Anterior cingulate cortex (tissue), 58 donors: ENCODE measurements around the gene NANP.

ENCODE experiments used
- DNase-seq, 58 donors: peaks; one replicate each; lab custom pipeline; 2025; lab: John Stamatoyannopoulos, UW

NANP gene

DNA sequence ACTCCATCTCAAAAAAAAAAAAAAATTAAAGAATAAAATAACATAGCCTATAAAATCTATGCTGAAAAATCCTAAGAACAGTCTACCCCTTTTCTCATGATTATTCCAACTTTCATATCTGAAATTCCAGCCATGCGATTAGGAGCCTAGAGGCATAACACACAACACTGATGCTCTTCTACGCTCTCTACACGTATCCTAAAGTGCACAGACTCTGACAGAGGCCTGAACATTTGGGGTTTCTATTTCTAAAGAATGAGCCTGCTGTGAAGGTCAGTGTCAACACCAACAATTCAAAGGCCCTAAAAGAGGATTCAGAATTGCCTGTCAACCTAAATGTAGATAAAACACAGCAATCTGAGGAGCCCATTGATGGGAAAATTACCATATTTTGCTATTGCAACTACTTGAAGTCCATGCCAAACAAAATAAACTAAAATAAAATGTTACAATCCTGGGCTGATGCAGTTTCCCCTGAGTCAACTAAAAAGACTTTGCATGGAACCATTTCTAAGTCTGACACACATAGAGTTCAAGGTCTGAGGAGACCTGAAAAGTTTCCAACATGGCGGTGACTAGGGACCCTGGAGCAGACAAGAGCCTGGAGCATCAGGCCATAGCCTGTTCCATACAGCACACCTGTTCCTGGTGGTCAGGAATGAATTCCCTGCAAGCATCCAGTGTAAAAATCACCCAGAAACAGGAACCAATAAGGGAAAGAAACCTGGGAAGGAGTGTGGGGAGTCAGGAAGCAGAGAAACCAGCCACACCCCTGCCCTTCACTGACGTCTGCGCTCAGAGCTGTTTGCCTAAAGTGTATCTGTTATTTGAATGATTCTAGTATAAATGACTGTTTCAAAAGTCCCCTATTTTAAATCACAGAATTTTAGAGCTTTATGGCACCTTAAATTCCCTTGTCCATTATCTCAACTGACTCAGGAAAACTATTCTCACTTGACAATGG lies 50.2 kb downstream of the NANP start:
- DNase-seq = no peak

DNA sequence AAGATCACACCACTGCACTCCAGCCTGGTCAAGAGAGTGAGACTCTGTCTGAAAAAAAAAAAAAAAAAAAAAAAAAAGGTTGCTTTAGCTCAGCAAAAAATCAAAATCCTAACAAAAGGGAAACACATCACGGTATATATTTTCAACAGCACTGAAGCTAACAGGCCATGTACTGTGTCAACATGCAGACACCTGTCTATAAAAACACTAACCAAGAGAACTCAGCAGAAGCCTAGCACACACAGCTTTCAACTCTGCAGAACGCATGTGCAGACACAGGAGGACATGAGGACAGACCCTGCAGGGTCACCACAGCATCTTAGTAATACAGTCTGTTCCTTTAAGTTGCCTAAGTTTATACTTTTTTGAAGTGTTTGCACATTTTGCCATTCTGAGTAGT lies 52.0 kb downstream of the NANP start:
- no peak for DNase-seq

DNA sequence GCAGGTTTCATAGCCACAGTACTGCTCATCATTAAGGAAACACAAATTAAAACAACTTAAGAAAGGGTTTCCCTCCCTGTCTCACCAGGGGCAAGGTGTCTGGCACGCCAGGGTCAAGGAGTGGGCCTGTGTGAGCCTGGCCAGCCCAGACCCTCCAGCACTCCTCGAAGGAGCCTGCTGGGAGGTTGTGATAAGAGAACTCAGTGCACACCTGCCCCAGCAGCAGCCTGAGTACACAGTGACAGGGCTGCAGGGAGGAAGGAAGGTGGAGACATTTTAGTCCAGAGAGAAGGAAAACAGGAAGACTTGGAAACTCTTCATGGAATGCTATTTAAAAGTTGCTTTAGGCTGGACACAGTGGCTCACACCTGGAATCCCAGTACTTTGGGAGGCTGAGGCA lies 52.6 kb downstream of the NANP start:
- DNase-seq = no peak

DNA sequence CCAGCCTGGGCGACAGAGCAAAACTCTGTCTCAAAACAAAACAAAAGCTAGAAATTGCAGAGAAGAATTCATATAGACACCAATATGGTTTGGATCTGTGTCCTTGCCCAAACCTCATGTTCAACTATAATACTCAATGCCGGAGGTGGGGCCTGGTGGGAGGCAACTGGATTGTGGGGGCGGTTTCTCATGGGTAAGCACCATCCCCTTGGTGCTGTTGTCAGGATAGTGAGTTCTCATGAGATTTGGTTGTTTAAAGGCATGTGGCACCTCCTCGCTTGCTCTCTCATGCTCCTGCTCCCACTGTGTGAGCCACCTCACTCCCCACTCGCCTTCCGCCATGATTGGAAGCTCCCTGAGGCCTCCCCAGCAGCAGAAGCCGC lies 53.7 kb downstream of the NANP start:
- no peak for DNase-seq

DNA sequence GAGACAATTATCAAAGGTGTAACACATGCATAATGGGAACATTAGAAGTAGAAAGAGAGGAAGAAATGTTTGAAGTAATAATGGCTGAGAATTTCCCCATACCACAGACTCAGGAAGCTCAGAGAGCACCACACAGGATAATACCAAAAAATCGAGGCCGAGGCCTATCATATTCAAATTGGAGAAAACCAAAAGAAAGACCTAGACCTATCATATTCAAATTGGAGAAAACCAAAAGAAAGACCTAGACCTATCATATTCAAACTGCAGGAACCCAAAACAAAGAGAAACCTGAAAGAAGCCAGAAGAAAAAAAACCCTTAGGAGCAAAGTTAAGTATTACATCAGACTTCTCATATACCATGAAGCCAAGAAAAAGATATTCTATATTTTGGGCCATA lies 56.5 kb downstream of the NANP start:
- no peak for DNase-seq

DNA sequence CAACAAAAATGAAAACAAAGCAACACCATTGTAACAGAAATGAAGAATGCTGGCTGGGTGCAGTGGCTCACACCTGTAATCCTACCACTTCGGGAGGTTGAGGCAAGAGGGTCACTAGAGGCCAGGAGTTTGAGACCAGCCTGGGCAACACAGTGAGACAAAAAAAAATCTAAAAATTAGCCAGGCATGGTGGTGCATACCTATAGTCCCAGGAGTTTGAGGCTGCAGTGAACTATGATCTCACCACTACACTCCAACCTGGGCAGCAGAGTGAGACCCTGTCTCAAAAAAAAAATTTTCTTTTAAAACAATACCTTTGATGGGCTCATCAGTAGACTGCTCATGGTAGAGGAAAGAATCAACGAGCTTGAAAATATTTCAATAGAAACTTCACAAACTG lies 57.0 kb downstream of the NANP start:
- no peak for DNase-seq

DNA sequence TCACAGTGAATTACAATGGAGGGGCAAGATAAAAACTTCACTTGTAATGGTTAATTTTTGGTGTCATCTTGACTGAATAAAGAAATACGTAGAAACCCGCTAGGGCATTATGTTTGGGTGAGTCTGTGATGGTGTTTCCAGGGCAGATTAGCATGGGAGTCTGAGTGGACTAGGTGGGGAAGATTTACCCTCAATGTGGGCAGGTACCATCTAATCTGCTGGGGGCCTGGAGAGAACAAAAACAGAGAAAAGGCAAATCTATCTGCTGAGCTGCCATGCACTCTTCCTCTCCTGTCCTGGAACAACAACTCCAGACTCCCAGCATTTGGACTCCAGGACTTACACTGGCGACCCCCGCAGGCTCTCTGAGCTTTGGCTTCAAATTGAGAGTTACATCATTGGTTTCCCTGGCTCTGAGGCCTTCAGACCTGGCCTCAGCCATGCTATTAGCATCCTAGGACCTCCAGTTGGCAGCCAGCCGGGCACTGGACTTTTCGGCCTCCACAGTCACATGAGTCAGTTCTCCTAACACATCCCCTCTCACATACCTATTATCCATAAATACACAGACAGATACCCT lies 58.1 kb downstream of the NANP start:
- no peak for DNase-seq

DNA sequence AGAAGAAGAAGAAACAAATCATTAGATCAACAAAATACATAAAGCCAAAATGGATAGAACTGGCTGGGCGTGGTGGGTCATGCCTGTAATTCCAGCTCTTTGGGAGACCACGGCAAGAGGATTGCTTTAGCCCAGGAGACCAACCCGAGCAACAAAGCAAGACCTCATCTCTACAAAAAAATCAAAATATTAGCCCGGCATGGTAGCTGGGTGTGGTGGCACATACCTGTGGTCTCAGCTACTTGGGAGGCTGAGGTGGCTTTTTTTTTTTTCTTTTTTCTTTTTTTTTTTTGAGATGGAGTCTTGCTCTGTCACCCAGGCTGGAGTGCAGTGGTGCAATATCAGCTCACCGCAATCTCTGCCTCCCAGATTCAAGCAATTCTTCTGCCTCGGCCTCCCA lies 59.9 kb downstream of the NANP start:
- DNase-seq = no peak

DNA sequence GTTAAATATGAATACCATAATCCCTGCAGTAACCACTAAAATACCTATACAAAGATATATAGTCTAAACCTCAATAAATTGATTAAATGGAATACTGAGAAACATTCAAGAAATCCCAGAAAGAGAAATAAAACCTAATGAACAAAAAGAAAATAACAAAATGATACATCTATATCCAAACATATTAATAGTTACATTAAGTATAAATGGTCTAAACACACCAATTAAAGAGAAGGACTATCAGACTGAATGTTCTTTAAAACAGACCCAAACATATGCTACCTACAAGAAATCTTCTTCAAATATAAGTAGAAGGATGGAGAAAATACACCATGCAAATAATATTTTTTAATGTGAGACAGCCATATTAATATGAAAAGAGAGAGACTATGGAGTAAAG lies 60.5 kb downstream of the NANP start:
- DNase-seq = no peak
